NCI-H510A (cell line): Measurements from ENCODE around the gene RNASEH2A.
"Not testable (repeated sequence)": the region's sequence is repeated elsewhere in the genome, so short reads cannot be mapped to it uniquely, and the experiment has no call there.

Source experiments
- DNase-seq: peaks from one replicate; lab custom pipeline; 2025; lab: John Stamatoyannopoulos, UW

The RNASEH2A gene

GRCh38 chr19:12794196-12794941 lies 12.0 kb upstream of the RNASEH2A start:
- DNase-seq, result no peak

GRCh38 chr19:12794971-12795381 lies 11.4 kb upstream of the RNASEH2A start:
- no peak for DNase-seq

GRCh38 chr19:12796146-12797071 lies 10.0 kb upstream of the RNASEH2A start:
- DNase-seq, result no peak

- DNase-seq, result no peak
These were observed 9.2 kb upstream of the RNASEH2A start for GRCh38 chr19:12797141-12797587.

GRCh38 chr19:12797607-12798006 lies 8.8 kb upstream of the RNASEH2A start:
- DNase-seq, result not testable (repeated sequence)

- DNase-seq, result no peak
These were observed 6.5 kb upstream of the RNASEH2A start for GRCh38 chr19:12799742-12800465.

- no peak for DNase-seq
These were observed 6.0 kb upstream of the RNASEH2A start for GRCh38 chr19:12800466-12800770.

- no peak for DNase-seq
These were observed 5.4 kb upstream of the RNASEH2A start for GRCh38 chr19:12800923-12801465.

- peak; percentile 74 for DNase-seq
These were observed 4.7 kb upstream of the RNASEH2A start, which contains the start of the genes PRDX2 and THSD8 for GRCh38 chr19:12801466-12802266. Gene PRDX2, minus strand, starts transcription at chr19:12801800. Its CDS starts 539 bp downstream, at chr19:12801261. Gene THSD8, plus strand, starts transcription at chr19:12802069. Its CDS starts 3 bp downstream, at chr19:12802072.

- DNase-seq, result no peak
These were observed 3.9 kb upstream of the RNASEH2A start for GRCh38 chr19:12802267-12803106.

- DNase-seq, result no peak
These were observed 2.3 kb upstream of the RNASEH2A start for GRCh38 chr19:12804051-12804450.

- DNase-seq, result no peak
These were observed 8.7 kb downstream of the RNASEH2A start for GRCh38 chr19:12815088-12815487.

- not testable (repeated sequence) for DNase-seq
These were observed 10.8 kb downstream of the RNASEH2A start for GRCh38 chr19:12817188-12817587.

GRCh38 chr19:12817810-12818209 lies 11.4 kb downstream of the RNASEH2A start:
- not testable (repeated sequence) for DNase-seq

GRCh38 chr19:12821761-12822160 lies 15.4 kb downstream of the RNASEH2A start:
- DNase-seq, result no peak

- DNase-seq, result no peak
These were observed 19.1 kb downstream of the RNASEH2A start for GRCh38 chr19:12825254-12826131.

- peak; percentile 51 for DNase-seq
These were observed 22.1 kb downstream of the RNASEH2A start for GRCh38 chr19:12828494-12828893.

GRCh38 chr19:12833418-12833737 lies 27.0 kb downstream of the RNASEH2A start:
- DNase-seq, result no peak
